PC-3 (cell line): ENCODE measurements around the gene FOS.

Experiments used
- EZH2 ChIP-seq: fragments of 300-600 bp; sonication (generic); IDR thresholded peaks from one replicate; pipeline ENCODE4 v1.6.1; 2017; ENCODE audit warnings: antibody characterized with exemption, mild to moderate bottlenecking, low read length; ENCODE audit not compliant: unreplicated experiment
- EZH2phosphoT487 ChIP-seq: fragments of 300-600 bp; sonication (generic); IDR thresholded peaks from 2 replicates; pipeline ENCODE4 v1.6.1; 2018; ENCODE audit warnings: mild to moderate bottlenecking, antibody characterized with exemption, low read length, borderline replicate concordance
- TF ChIP-seq, protein P1 (sequence below): fragments of 300-600 bp; sonication (generic); conservative IDR thresholded peaks from 2 replicates; pipeline ENCODE4 v1.5.1; 2017; ENCODE audit warnings: antibody characterized with exemption, low read depth, mild to moderate bottlenecking, low read length

DNA sequence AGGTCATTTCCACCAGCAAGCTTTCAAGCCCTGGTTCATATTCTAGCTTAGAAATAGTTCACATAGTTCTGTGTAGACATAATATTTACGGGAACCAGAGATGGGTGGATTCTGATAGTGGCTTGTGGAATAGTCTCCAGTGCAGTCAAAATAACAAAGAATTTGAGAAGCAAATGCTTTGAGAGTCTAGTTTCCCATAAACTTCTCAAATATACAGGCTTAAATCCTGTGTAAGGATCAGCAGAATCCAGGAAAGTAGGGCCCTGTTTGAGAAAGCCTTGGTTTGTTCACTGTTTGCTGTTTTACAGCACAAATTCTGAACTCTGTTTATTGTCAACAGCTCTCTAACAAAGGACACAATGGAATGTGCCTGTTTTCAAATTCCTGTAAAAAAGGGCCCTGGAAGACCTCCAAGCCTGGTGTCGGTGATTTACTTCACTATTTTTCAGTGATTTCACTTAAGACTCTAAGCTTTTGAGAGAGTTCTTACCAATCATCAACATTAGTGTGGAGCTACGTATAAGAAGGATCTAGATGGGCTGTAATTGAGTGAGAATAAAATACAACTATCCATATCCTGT, 11.4 kb upstream of the FOS start:
- TF ChIP-seq, protein P1, sequence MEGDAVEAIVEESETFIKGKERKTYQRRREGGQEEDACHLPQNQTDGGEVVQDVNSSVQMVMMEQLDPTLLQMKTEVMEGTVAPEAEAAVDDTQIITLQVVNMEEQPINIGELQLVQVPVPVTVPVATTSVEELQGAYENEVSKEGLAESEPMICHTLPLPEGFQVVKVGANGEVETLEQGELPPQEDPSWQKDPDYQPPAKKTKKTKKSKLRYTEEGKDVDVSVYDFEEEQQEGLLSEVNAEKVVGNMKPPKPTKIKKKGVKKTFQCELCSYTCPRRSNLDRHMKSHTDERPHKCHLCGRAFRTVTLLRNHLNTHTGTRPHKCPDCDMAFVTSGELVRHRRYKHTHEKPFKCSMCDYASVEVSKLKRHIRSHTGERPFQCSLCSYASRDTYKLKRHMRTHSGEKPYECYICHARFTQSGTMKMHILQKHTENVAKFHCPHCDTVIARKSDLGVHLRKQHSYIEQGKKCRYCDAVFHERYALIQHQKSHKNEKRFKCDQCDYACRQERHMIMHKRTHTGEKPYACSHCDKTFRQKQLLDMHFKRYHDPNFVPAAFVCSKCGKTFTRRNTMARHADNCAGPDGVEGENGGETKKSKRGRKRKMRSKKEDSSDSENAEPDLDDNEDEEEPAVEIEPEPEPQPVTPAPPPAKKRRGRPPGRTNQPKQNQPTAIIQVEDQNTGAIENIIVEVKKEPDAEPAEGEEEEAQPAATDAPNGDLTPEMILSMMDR: no peak
- TF ChIP-seq EZH2phosphoT487 (no peak), EZH2 (no peak)
